Endodermal cell (in vitro differentiated cells): Measurements from ENCODE around the gene CPT1C. TPM values are rescaled to one million over a fixed set of nuclear protein-coding genes. Genes with fewer than 3 reads are reported as not detected.

Experiments
- DNase-seq: peaks from one replicate; pipeline ENCODE4 v3.0.0-alpha.2; 2017
- H3K27ac ChIP-seq: 2 replicates; pipeline ENCODE4 v1.5.1; 2013; ENCODE audit warnings: mild to moderate bottlenecking, low read depth, low read length, moderate library complexity
- H3K27me3 ChIP-seq: 2 replicates; pipeline ENCODE4 v1.6.1; 2013; ENCODE audit warnings: mild to moderate bottlenecking, low read length, moderate library complexity; ENCODE audit not compliant: insufficient read depth, control insufficient read depth, poor library complexity, severe bottlenecking
- H3K36me3 ChIP-seq: 2 replicates; pipeline ENCODE4 v1.7.0; 2013; ENCODE audit warnings: mild to moderate bottlenecking, low read length, moderate library complexity; ENCODE audit not compliant: control insufficient read depth, insufficient read depth
- H3K4me1 ChIP-seq: one replicate; pipeline ENCODE4 v1.7.0; 2013; ENCODE audit warnings: low read length; ENCODE audit not compliant: control insufficient read depth, insufficient read depth
- H3K4me3 ChIP-seq: 2 replicates; pipeline ENCODE4 v1.5.1; 2013; ENCODE audit warnings: mild to moderate bottlenecking, low read length, moderate library complexity
- H3K9ac ChIP-seq: 2 replicates; pipeline ENCODE4 v1.6.1; 2013; ENCODE audit warnings: mild to moderate bottlenecking, low read length, moderate library complexity; ENCODE audit not compliant: poor library complexity, severe bottlenecking; ENCODE audit errors: extremely low read depth
- H3K9me3 ChIP-seq: 2 replicates; pipeline ENCODE4 v1.6.1; 2013; ENCODE audit warnings: mild to moderate bottlenecking, low read length, moderate library complexity; ENCODE audit not compliant: control insufficient read depth
- H3K27ac Mint-ChIP-seq: 2 replicates; pipeline ENCODE4 v1.8.0; 2020; ENCODE audit warnings: mixed read lengths
- H3K27me3 Mint-ChIP-seq: 2 replicates; pipeline ENCODE4 v1.8.0; 2021; ENCODE audit warnings: mild to moderate bottlenecking, mixed read lengths; ENCODE audit not compliant: insufficient read depth
- H3K36me3 Mint-ChIP-seq: 2 replicates; pipeline ENCODE4 v1.8.0; 2020; ENCODE audit warnings: low read depth, mixed read lengths
- H3K4me1 Mint-ChIP-seq: 2 replicates; pipeline ENCODE4 v1.8.0; 2020; ENCODE audit warnings: mixed read lengths
- H3K4me3 Mint-ChIP-seq: 2 replicates; pipeline ENCODE4 v1.8.0; 2020; ENCODE audit warnings: mild to moderate bottlenecking, moderate library complexity, mixed read lengths
- H3K9me3 Mint-ChIP-seq: 2 replicates; pipeline ENCODE4 v1.8.0; 2020; ENCODE audit warnings: mild to moderate bottlenecking, mixed read lengths
- CTCF ChIP-seq: fragments of 200-600 bp; sonication (generic); conservative IDR thresholded peaks from 2 replicates; pipeline ENCODE4 v1.5.0; 2021; ENCODE audit warnings: antibody characterized with exemption, mild to moderate bottlenecking
- WGBS, 2 experiments: methylation state at CpG; one replicate each; pipeline versions ENCODE4 v1.1.5 to v1.1.7; 2013; ENCODE audit warnings: missing lambda C conversion rate in 2 of 2, mixed read lengths in 1 of 2; ENCODE audit not compliant: insufficient coverage in 1 of 2, insufficient read length in 1 of 2; 5-methylcytosine and 5-hydroxymethylcytosine counted together
- microRNA-seq: library from miRNA; unstranded; fragments of <30 nt; microRNA quantifications from one replicate; pipeline ENCODE4 v1.2.0, GENCODE V29; 2020; ENCODE audit warnings: borderline microRNAs expressed
- total RNA-seq, 2 donors: library from RNA; stranded (reverse); fragmentation: NEBNext Ultra II Directional in 1 of 2; extraction: Animal tissue kit (Norgen Biotek cat#: 25700) in 1 of 2; gene quantifications; 2 replicates in 1 of 2; 3 replicates in 1 of 2; pipeline ENCODE4 v1.2.1, GENCODE V29; 2021

The CPT1C gene
- total RNA-seq, 2 donors from 2014 or later = 41.4 to 59.7 TPM

DNA sequence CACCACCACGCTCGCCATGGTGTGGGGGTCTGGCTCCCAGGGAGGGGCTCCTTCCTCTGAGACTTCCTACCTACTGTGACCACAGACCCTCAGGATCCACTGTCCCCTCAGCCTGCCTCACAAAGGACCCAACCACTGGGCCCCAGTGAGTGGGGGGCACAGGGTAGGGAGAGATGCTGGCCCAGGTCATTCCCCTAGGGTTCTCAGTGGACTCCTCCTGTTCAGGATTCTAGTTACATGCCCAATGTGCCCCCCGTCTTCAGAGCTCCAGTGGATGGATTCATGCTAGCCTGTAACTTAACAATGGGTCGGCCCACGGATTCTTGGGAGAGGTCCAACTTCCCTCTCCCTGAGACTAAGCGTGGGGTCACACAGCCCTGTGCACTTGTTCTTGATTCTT lies 72.3 kb downstream of the CPT1C start, which contains the start of gene TSKS:
Gene TSKS (minus strand): TSS at position 77 of the 400 bp plus-strand sequence. CDS start 59 bp downstream, at position 18.
- H3K27me3 ChIP-seq = no peaks in the 10 kb centered on the region
- no peak within 1 kb of the TSS for H3K27ac ChIP-seq
- H3K36me3 Mint-ChIP-seq = peaks cover under 1% of the 10 kb centered on the region
- peaks cover 4% of the 10 kb centered on the region for H3K4me1 ChIP-seq
- H3K4me3 Mint-ChIP-seq = no peak within 1 kb of the TSS
- peaks cover 19% of the 10 kb centered on the region for H3K4me1 Mint-ChIP-seq
- H3K9me3 ChIP-seq = no peaks in the 10 kb centered on the region
- no peaks in the 10 kb centered on the region for H3K36me3 ChIP-seq
- H3K27ac Mint-ChIP-seq = no peak within 1 kb of the TSS
- WGBS, 2 experiments = 91 to 95% methylated on average over 4 to 6 of the region's 6 CpGs
- no peak within 1 kb of the TSS for H3K4me3 ChIP-seq
- DNase-seq = no peak
- peaks cover 2% of the 10 kb centered on the region for H3K9me3 Mint-ChIP-seq
- TF ChIP-seq CTCF = no peak
- H3K9ac ChIP-seq = no peak within 1 kb of the TSS
- peaks cover 3% of the 10 kb centered on the region for H3K27me3 Mint-ChIP-seq

Small RNA genes within 50 kb of the gene (microRNA-seq; reads per million reads assigned to microRNA genes)
- not detected for gene MIR5088

Other genes starting within 250 kb of the CPT1C start
- gene SLC17A7, start 249.6 kb upstream of the CPT1C start, total RNA-seq = under 1 TPM; 0.22 to 0.33 TPM
- gene PIH1D1, start 239.3 kb upstream of the CPT1C start, total RNA-seq = 100 to 1,000 TPM; 128 to 133 TPM
- gene ALDH16A1, start 237.9 kb upstream of the CPT1C start, total RNA-seq = 10 to 100 TPM; 52.8 to 57.1 TPM
- gene FLT3LG, start 216.9 kb upstream of the CPT1C start, total RNA-seq = 1 to 10 TPM in 1 of 2 donors, under 1 TPM in 1; 0.75 to 2.3 TPM
- gene RPL13A, start 203.5 kb upstream of the CPT1C start, total RNA-seq = 1,000 to 10,000 TPM; 2,434 to 3,023 TPM
- 1,000 to 10,000 TPM; 1,814 to 2,035 TPM for gene RPS11, start 194.7 kb upstream of the CPT1C start, total RNA-seq
- gene FCGRT, start 178.5 kb upstream of the CPT1C start, total RNA-seq = 10 to 100 TPM; 47.6 to 56.9 TPM
- 1 to 10 TPM; 4.9 to 9.0 TPM for gene RCN3, start 163.1 kb upstream of the CPT1C start, total RNA-seq
- 10 to 100 TPM; 58.0 to 62.3 TPM for gene NOSIP, start 110.6 kb upstream of the CPT1C start, total RNA-seq
- 1 to 10 TPM; 3.7 to 6.9 TPM for gene PRRG2, start 109.8 kb upstream of the CPT1C start, total RNA-seq
- 10 to 100 TPM; 67.6 to 69.6 TPM for gene PRR12, start 99.9 kb upstream of the CPT1C start, total RNA-seq
- gene RRAS, start 51.0 kb upstream of the CPT1C start, total RNA-seq = 1 to 10 TPM; 5.8 to 7.3 TPM
- 10 to 100 TPM; 84.8 to 94.5 TPM for gene SCAF1, start 48.9 kb upstream of the CPT1C start, total RNA-seq
- gene IRF3, start 25.3 kb upstream of the CPT1C start, total RNA-seq = 100 to 1,000 TPM; 127 to 128 TPM
- 100 to 1,000 TPM in 1 of 2 donors, 10 to 100 TPM in 1; 91.8 to 101 TPM for gene BCL2L12, start 25.2 kb upstream of the CPT1C start, total RNA-seq
- 100 to 1,000 TPM; 343 to 362 TPM for gene PRMT1, start 13.8 kb upstream of the CPT1C start, total RNA-seq
- gene ADM5, start 1.5 kb upstream of the CPT1C start, total RNA-seq = 1 to 10 TPM; 4.6 to 7.7 TPM
- under 1 TPM in 1 of 2 donors, not detected in 1; 0.31 TPM for gene TSKS, start 72.2 kb downstream of the CPT1C start, total RNA-seq
- gene AP2A1, start 75.9 kb downstream of the CPT1C start, total RNA-seq = 100 to 1,000 TPM; 100 to 110 TPM
- gene FUZ, start 122.2 kb downstream of the CPT1C start, total RNA-seq = 10 to 100 TPM; 26.1 to 41.2 TPM
- gene MED25, start 127.2 kb downstream of the CPT1C start, total RNA-seq = 10 to 100 TPM; 89.1 to 90.0 TPM
- 100 to 1,000 TPM; 279 to 287 TPM for gene PTOV1, start 160.0 kb downstream of the CPT1C start, total RNA-seq
- gene PNKP, start 176.5 kb downstream of the CPT1C start, total RNA-seq = 100 to 1,000 TPM; 161 to 163 TPM
- 10 to 100 TPM; 41.3 to 47.0 TPM for gene AKT1S1, start 186.2 kb downstream of the CPT1C start, total RNA-seq
- gene TBC1D17, start 186.6 kb downstream of the CPT1C start, total RNA-seq = 10 to 100 TPM; 40.7 to 47.3 TPM
- gene IL4I1, start 205.8 kb downstream of the CPT1C start, total RNA-seq = under 1 TPM in 1 of 2 donors, not detected in 1; 0.97 TPM
- gene ATF5, start 238.1 kb downstream of the CPT1C start, total RNA-seq = 10 to 100 TPM in 1 of 2 donors, 1 to 10 TPM in 1; 7.4 to 12.0 TPM
- gene NUP62, start 238.4 kb downstream of the CPT1C start, total RNA-seq = 10 to 100 TPM; 84.9 to 96.4 TPM